ENCODE data around the gene IGF1R.

The IGF1R gene

DNA sequence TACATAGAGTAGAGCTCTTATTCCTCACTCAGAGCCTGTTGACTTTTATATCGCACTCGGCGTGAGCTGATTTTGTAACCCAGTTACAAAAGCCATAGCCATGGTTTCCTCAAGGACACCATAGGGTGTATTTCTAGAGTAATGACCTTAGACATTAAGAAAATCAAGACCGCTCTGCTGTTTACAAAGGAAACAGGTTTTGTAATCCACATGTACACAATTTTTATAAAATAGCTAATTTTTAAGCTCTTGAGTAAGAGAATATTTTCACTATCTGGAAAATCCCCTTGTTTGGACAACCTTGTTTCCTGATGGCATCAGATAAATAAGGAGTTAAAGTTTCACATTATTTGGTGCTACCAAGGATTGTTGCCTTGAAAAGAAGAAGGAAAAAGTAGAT lies 254.6 kb downstream of the IGF1R start:
- H3K4me3 ChIP-seq (ENCODE audit: low read length): no peak overlapping the region
- TF ChIP-seq, protein P1, sequence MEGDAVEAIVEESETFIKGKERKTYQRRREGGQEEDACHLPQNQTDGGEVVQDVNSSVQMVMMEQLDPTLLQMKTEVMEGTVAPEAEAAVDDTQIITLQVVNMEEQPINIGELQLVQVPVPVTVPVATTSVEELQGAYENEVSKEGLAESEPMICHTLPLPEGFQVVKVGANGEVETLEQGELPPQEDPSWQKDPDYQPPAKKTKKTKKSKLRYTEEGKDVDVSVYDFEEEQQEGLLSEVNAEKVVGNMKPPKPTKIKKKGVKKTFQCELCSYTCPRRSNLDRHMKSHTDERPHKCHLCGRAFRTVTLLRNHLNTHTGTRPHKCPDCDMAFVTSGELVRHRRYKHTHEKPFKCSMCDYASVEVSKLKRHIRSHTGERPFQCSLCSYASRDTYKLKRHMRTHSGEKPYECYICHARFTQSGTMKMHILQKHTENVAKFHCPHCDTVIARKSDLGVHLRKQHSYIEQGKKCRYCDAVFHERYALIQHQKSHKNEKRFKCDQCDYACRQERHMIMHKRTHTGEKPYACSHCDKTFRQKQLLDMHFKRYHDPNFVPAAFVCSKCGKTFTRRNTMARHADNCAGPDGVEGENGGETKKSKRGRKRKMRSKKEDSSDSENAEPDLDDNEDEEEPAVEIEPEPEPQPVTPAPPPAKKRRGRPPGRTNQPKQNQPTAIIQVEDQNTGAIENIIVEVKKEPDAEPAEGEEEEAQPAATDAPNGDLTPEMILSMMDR (conservative IDR thresholded peaks at IDR 0.05; ENCODE audit: low read depth, low read length): no peak
- no peak for DNase-seq (ENCODE audit: low read depth)

DNA sequence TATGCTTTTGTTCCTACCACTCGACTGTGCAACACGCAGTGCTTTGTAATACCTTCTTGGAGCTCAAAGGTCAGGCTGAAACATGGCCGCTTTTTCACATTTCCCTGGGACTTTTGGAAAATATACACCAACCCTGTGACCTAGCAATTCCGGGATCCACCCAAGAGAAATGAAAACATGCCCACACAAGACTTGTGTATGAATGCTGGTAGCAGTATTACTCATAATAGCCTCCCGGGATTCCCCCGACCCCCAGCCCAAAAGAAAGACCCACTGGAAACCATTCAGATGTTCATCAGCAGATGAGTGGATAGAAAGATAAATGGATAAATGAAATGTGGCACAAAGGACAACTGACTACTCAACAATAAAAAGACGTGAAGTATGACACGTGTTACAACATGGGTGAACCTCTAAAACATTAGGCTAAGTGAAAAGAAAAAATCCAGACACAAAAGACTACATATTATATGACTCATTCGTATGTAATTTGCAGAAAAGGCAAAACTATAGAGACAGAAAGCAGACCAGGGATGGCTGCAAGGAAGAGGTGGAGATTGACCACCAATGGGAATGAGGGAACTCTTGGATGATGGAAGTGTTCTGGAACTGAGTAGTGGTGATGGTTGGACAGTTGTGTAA lies 255.2 kb downstream of the IGF1R start:
- TF ChIP-seq, protein P1 (conservative IDR thresholded peaks at IDR 0.05; ENCODE audit: low read depth, low read length): no peak
- no peak overlapping the region for H3K4me3 ChIP-seq (ENCODE audit: low read length)
- DNase-seq (ENCODE audit: low read depth): no peak

DNA sequence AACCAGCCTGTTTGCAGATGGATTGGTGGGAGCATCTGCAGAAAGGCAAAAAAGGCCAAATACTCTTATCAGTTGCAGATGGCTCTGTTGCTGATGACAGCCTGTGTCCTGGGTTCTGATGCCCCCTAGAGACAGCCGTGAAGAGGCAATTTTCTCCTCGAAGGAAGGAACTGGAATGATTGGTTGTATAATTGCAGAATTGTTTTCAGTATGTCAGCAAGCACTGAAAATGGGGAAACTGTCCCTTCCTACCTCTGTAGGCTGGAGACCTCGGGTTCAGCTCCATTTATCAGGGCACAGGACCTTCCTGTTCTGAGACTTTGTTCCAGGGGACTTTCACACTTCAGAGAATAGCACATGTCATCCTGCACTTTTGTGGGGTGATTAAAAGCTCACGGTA lies 256.2 kb downstream of the IGF1R start:
- H3K4me3 ChIP-seq (ENCODE audit: low read length): no peak overlapping the region
- DNase-seq (ENCODE audit: low read depth): no peak
- TF ChIP-seq, protein P1 (conservative IDR thresholded peaks at IDR 0.05; ENCODE audit: low read depth, low read length): peak; percentile 69

DNA sequence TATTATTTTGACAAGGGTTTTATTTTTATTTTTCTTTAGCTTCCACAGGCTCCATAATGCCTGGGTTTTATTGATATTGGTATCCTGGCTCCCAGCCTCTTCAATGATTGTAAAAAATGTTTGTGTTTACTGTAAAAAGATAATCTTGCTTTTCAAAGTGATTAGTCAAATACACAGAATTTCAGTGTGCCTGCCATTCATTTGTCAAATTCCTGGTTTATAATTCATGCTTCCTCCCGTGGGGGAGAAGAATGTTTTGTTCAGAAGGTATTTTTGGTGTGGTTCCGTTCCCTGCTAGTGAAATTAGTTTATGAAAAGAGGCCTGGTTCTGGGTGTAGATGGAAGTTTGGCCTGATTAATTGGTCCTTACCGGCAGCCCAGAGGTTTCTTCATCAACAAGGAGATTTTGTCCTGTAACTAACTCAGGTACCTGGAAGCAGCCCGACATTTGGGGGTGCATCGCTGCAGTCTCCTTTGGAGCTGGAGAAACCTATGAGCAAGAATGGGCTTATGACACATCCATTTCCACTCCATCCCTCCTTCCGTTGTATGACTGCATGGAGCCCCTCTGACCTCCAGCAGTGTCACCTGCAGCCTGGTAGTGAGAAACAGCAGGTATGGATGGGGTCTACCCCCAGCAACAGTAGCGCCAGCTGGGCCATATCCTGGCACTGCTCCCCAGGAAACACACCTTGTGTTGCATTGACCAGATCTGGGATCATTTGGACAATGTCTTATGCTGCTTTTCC lies 257.8 kb downstream of the IGF1R start:
- TF ChIP-seq, protein P1 (conservative IDR thresholded peaks at IDR 0.05; ENCODE audit: low read depth, low read length): no peak
- DNase-seq (ENCODE audit: low read depth): no peak
- no peak overlapping the region for H3K4me3 ChIP-seq (ENCODE audit: low read length)

DNA sequence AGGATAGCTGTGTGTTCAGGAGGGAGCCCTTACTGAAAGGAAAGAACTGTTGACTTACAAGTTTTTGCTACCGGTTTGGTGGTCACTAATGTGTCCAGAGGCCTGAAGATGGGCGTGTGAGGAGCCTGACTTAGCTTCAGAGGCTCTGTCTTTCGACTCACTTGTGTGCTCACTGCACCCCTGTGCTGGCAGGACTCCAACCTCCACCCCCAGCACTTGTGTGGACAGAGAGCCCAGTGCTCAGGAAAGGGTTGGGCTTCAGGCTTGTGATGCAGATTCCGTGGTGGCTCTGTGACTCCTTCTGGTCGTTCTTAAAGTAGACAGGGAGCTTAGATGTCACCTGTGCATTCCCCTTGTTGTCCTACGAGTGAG lies 258.4 kb downstream of the IGF1R start:
- no peak overlapping the region for H3K4me3 ChIP-seq (ENCODE audit: low read length)
- DNase-seq (ENCODE audit: low read depth): no peak
- TF ChIP-seq, protein P1 (conservative IDR thresholded peaks at IDR 0.05; ENCODE audit: low read depth, low read length): no peak

DNA sequence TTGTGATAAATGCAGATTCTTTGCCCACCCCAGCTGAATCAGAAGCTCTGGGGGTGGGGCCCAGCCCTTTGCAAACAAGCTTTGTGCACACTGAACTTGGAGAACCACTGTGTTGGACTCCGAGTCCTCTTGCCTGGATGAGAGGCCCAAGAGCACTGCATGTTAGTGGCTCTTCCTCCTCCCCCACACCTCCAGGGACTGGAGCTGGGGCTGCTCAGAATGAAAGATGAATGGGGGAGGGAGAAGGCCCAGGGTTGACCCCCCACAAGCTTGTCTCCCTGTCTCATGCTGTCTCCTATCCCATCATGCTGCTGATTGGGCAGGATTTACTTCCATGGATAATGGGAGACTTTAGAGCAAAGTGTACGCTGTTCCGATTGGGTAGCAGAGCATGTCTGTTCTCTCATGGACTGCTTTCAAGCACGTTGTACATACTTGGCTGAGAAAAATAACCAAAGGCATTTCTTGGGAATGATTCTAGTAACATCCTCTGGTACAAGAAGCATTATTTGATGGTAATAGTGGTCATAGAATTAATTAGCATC lies 259.7 kb downstream of the IGF1R start:
- DNase-seq (ENCODE audit: low read depth): no peak
- H3K4me3 ChIP-seq (ENCODE audit: low read length): no peak overlapping the region
- TF ChIP-seq, protein P1 (conservative IDR thresholded peaks at IDR 0.05; ENCODE audit: low read depth, low read length): no peak
